ENCODE results near the gene TMED4. TPM values are rescaled to one million over a fixed set of nuclear protein-coding genes. Genes with fewer than 3 reads are reported as not detected.

TMED4 gene
- total and polyA plus RNA-seq, 4 donors: 46.4 to 106 (median 66.7) TPM

- ATAC-seq (ENCODE audit: insufficient read depth, low FRiP score) (no peak), DNase-seq (no peak)
- Histone ChIP-seq H3K36me3 (ENCODE audit: control insufficient read depth in 4 of 4, insufficient read depth in 4 of 4, low read length in 4 of 4) (no peaks in the 10 kb centered on the region), H3K9ac (ENCODE audit: insufficient read depth in 1 of 2, low read length in 2 of 2) (no peak overlapping the region), H3K9me3 (ENCODE audit: control insufficient read depth in 4 of 4, insufficient read depth in 3 of 4, low read length in 3 of 4) (no peaks in the 10 kb centered on the region), H3K4me1 (ENCODE audit: control insufficient read depth in 5 of 5, insufficient read depth in 5 of 5, low read length in 5 of 5) (peaks cover 0 to 3% (median 0%) of the 10 kb centered on the region in 5 donors), H3K4me3 (no peak overlapping the region), H3K27me3 (ENCODE audit: control insufficient read depth in 3 of 3, insufficient read depth in 3 of 3, low read length in 2 of 3) (no peaks in the 10 kb centered on the region), H3K27ac (ENCODE audit: low read depth in 1 of 2, low read length in 1 of 2) (peak overlapping the region; percentile 31 to 73)
- WGBS, 2 donors: 67 to 74% methylated on average over 5 of the region's 5 CpGs
- TF ChIP-seq CTCF (IDR thresholded peaks at IDR 0.05; ENCODE audit: control extremely low read depth, extremely low read depth): no peak
Measured at GRCh38 chr7:44595934-44596635, 14.1 kb upstream of the TMED4 start.

- Histone ChIP-seq H3K36me3 (ENCODE audit: control insufficient read depth in 4 of 4, insufficient read depth in 4 of 4, low read length in 4 of 4) (no peaks in the 10 kb centered on the region), H3K4me1 (ENCODE audit: control insufficient read depth in 5 of 5, insufficient read depth in 5 of 5, low read length in 5 of 5) (no peaks in the 10 kb centered on the region), H3K9me3 (ENCODE audit: control insufficient read depth in 4 of 4, insufficient read depth in 3 of 4, low read length in 3 of 4) (no peaks in the 10 kb centered on the region), H3K27ac (ENCODE audit: low read depth in 1 of 2, low read length in 1 of 2) (no peak overlapping the region), H3K9ac (ENCODE audit: insufficient read depth in 1 of 2, low read length in 2 of 2) (no peak overlapping the region), H3K27me3 (ENCODE audit: control insufficient read depth in 3 of 3, insufficient read depth in 3 of 3, low read length in 2 of 3) (no peaks in the 10 kb centered on the region), H3K4me3 (no peak overlapping the region)
- no peak for DNase-seq
- no peak for ATAC-seq (ENCODE audit: insufficient read depth, low FRiP score)
- no peak for TF ChIP-seq CTCF (IDR thresholded peaks at IDR 0.05; ENCODE audit: control extremely low read depth, extremely low read depth)
- WGBS, 2 donors: 81 to 82% methylated on average over 1 of the region's 1 CpG
Measured at GRCh38 chr7:44590910-44591309, 8.9 kb upstream of the TMED4 start.

GRCh38 chr7:44587843-44588711 is 6.0 kb upstream of the TMED4 start:
- Histone ChIP-seq H3K36me3 (ENCODE audit: control insufficient read depth in 4 of 4, insufficient read depth in 4 of 4, low read length in 4 of 4) (no peaks in the 10 kb centered on the region), H3K27ac (ENCODE audit: low read depth in 1 of 2, low read length in 1 of 2) (no peak overlapping the region), H3K9ac (ENCODE audit: insufficient read depth in 1 of 2, low read length in 2 of 2) (no peak overlapping the region), H3K4me3 (no peak overlapping the region), H3K4me1 (ENCODE audit: control insufficient read depth in 5 of 5, insufficient read depth in 5 of 5, low read length in 5 of 5) (no peaks in the 10 kb centered on the region), H3K27me3 (ENCODE audit: control insufficient read depth in 3 of 3, insufficient read depth in 3 of 3, low read length in 2 of 3) (no peaks in the 10 kb centered on the region), H3K9me3 (ENCODE audit: control insufficient read depth in 4 of 4, insufficient read depth in 3 of 4, low read length in 3 of 4) (no peaks in the 10 kb centered on the region)
- 23 to 35% methylated on average over 6 of the region's 6 CpGs for WGBS, 2 donors
- DNase-seq: peak; percentile 43 to 75 (median 70)
- no peak for ATAC-seq (ENCODE audit: insufficient read depth, low FRiP score)
- TF ChIP-seq CTCF (IDR thresholded peaks at IDR 0.05; ENCODE audit: control extremely low read depth, extremely low read depth): peak; percentile 50
